ENCODE data around the gene OAT.

OAT gene

DNA sequence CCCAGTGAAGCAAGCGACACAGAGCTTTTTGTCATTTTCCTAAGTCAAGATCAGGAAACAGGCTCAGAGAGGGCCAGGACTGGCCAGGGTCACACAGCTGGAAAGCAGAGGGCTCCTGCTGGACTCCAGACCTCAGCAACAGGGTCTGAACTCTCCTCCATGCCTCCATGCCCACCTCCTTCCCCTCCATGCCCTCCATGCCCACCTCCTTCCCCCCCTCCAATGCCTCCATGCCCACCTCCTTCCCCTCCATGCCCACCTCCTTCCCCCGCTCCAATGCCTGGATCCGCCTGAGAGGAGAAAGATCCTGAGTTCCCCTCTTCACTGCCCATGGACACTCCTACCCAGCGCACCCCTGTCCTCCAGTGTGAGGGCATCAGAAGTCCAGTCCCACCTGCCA, 51.3 kb downstream of the OAT start:
- Histone ChIP-seq H3K4me3 (ENCODE audit: low read length) (no peak overlapping the region), H2AFZ (ENCODE audit: low read length) (no peak overlapping the region), H3K36me3 (replicated peaks; ENCODE audit: insufficient read depth, low read length) (no peaks in the 10 kb centered on the region), H3K79me2 (ENCODE audit: low read length) (no peaks in the 10 kb centered on the region), H3K4me1 (ENCODE audit: low read length) (no peaks in the 10 kb centered on the region), H3K9ac (ENCODE audit: low read length) (no peak overlapping the region), H3K27ac (ENCODE audit: low read length) (no peak overlapping the region), H3K9me3 (replicated peaks; ENCODE audit: insufficient read depth, low read length) (no peaks in the 10 kb centered on the region), H3K4me2 (ENCODE audit: low read depth, low read length) (no peak overlapping the region), H3K27me3 (replicated peaks; ENCODE audit: insufficient read depth, low read length) (no peaks in the 10 kb centered on the region), H3K9me2 (replicated peaks; ENCODE audit: insufficient read depth, low read length) (no peaks in the 10 kb centered on the region), H3F3A (ENCODE audit: insufficient read depth, low read length) (no peaks in the 10 kb centered on the region), H4K20me1 (ENCODE audit: insufficient read depth, low read length) (no peaks in the 10 kb centered on the region)
- no peak for DNase-seq
- TF ChIP-seq EZH2 (optimal IDR thresholded peaks at IDR 0.05; ENCODE audit: low read depth, low read length) (no peak), EZH2phosphoT487 (IDR thresholded peaks at IDR 0.05; ENCODE audit: low read length) (no peak)
- TF ChIP-seq, protein P1, sequence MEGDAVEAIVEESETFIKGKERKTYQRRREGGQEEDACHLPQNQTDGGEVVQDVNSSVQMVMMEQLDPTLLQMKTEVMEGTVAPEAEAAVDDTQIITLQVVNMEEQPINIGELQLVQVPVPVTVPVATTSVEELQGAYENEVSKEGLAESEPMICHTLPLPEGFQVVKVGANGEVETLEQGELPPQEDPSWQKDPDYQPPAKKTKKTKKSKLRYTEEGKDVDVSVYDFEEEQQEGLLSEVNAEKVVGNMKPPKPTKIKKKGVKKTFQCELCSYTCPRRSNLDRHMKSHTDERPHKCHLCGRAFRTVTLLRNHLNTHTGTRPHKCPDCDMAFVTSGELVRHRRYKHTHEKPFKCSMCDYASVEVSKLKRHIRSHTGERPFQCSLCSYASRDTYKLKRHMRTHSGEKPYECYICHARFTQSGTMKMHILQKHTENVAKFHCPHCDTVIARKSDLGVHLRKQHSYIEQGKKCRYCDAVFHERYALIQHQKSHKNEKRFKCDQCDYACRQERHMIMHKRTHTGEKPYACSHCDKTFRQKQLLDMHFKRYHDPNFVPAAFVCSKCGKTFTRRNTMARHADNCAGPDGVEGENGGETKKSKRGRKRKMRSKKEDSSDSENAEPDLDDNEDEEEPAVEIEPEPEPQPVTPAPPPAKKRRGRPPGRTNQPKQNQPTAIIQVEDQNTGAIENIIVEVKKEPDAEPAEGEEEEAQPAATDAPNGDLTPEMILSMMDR (IDR thresholded peaks at IDR 0.05; ENCODE audit: low read length) = no peak

DNA sequence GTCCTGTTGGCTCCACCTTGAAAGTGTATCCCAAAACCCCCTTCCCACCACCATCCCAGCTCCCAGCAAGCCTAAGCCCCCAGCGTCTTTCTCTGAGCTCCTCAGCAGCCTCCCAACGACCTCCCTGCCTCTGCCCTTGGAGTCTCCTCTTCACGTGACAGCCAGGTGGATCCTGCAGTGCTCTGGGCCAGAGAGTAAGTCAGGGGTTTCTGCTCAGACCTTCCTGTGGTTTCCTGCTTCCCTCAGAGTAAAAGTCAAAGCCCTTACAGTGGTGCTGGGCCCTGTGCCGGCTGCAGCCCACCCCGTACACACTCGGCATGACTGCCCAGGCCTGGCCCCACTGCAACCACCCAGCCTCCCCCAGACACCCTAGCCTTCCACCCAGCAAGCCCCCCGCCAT, 51.9 kb downstream of the OAT start:
- no peak overlapping the region for H2AFZ ChIP-seq (ENCODE audit: low read length)
- no peak overlapping the region for H3K9ac ChIP-seq (ENCODE audit: low read length)

GRCh38 chr10:124366343-124366742, 52.4 kb downstream of the OAT start:
- Histone ChIP-seq H3K27me3 (replicated peaks; ENCODE audit: insufficient read depth, low read length) (no peaks in the 10 kb centered on the region), H4K20me1 (ENCODE audit: insufficient read depth, low read length) (no peaks in the 10 kb centered on the region), H3K9ac (ENCODE audit: low read length) (no peak overlapping the region), H2AFZ (ENCODE audit: low read length) (no peak overlapping the region), H3K4me1 (ENCODE audit: low read length) (no peaks in the 10 kb centered on the region), H3K79me2 (ENCODE audit: low read length) (no peaks in the 10 kb centered on the region), H3K4me3 (ENCODE audit: low read length) (no peak overlapping the region), H3K27ac (ENCODE audit: low read length) (no peak overlapping the region), H3K4me2 (ENCODE audit: low read depth, low read length) (no peak overlapping the region), H3K9me2 (replicated peaks; ENCODE audit: insufficient read depth, low read length) (no peaks in the 10 kb centered on the region), H3F3A (ENCODE audit: insufficient read depth, low read length) (no peaks in the 10 kb centered on the region), H3K9me3 (replicated peaks; ENCODE audit: insufficient read depth, low read length) (no peaks in the 10 kb centered on the region), H3K36me3 (replicated peaks; ENCODE audit: insufficient read depth, low read length) (no peaks in the 10 kb centered on the region)
- no peak for DNase-seq
- TF ChIP-seq, protein P1 (IDR thresholded peaks at IDR 0.05; ENCODE audit: low read length) = no peak
- no peak for TF ChIP-seq EZH2phosphoT487 (IDR thresholded peaks at IDR 0.05; ENCODE audit: low read length)
- no peak for TF ChIP-seq EZH2 (optimal IDR thresholded peaks at IDR 0.05; ENCODE audit: low read depth, low read length)

More for the DNA sequence above, 51.9 kb downstream of the OAT start:
- H3F3A ChIP-seq (ENCODE audit: insufficient read depth, low read length) = no peaks in the 10 kb centered on the region
- H4K20me1 ChIP-seq (ENCODE audit: insufficient read depth, low read length) = no peaks in the 10 kb centered on the region
- H3K4me3 ChIP-seq (ENCODE audit: low read length) = no peak overlapping the region
- no peak overlapping the region for H3K27ac ChIP-seq (ENCODE audit: low read length)
- no peaks in the 10 kb centered on the region for H3K4me1 ChIP-seq (ENCODE audit: low read length)
- H3K79me2 ChIP-seq (ENCODE audit: low read length) = no peaks in the 10 kb centered on the region
- DNase-seq = no peak
- no peak for TF ChIP-seq EZH2 (optimal IDR thresholded peaks at IDR 0.05; ENCODE audit: low read depth, low read length)
- TF ChIP-seq, protein P1 (IDR thresholded peaks at IDR 0.05; ENCODE audit: low read length) = no peak
- no peak for TF ChIP-seq EZH2phosphoT487 (IDR thresholded peaks at IDR 0.05; ENCODE audit: low read length)
- no peaks in the 10 kb centered on the region for H3K9me2 ChIP-seq (replicated peaks; ENCODE audit: insufficient read depth, low read length)
- no peak overlapping the region for H3K4me2 ChIP-seq (ENCODE audit: low read depth, low read length)
- H3K36me3 ChIP-seq (replicated peaks; ENCODE audit: insufficient read depth, low read length) = no peaks in the 10 kb centered on the region
- H3K9me3 ChIP-seq (replicated peaks; ENCODE audit: insufficient read depth, low read length) = no peaks in the 10 kb centered on the region
- no peaks in the 10 kb centered on the region for H3K27me3 ChIP-seq (replicated peaks; ENCODE audit: insufficient read depth, low read length)

Measured in MM.1S (cell line).